ENCODE results near the gene RPL10.

Gene RPL10

GRCh38 chrX:154426916-154427770, 29.0 kb downstream of the RPL10 start:
- H3K27me3 ChIP-seq (ENCODE audit: insufficient read depth, low read length), result no peaks in the 10 kb centered on the region
- H3K9me3 ChIP-seq (ENCODE audit: insufficient read depth, low read depth, low read length), result no peaks in the 10 kb centered on the region
- 0 out of 2 replicates have a peak, but pooled peaks cover 5% of the 10 kb centered on the region for H3K36me3 ChIP-seq (ENCODE audit: insufficient read depth, low read length)
- no peak overlapping the region for H3K9ac ChIP-seq (ENCODE audit: low read depth, low read length)
- H3K4me3 ChIP-seq (ENCODE audit: low read length), result no peak overlapping the region
- WGBS, result 92% methylated on average over 13 of the region's 13 CpGs
- no peaks in the 10 kb centered on the region for H3K4me1 ChIP-seq (ENCODE audit: insufficient read depth, low read length)
- no peak overlapping the region; the same call in 1 of the 2 replicates for H3K27ac ChIP-seq (ENCODE audit: low read depth, low read length)

- Histone ChIP-seq H3K27me3 (ENCODE audit: insufficient read depth, low read length) (no peaks in the 10 kb centered on the region), H3K9me3 (ENCODE audit: insufficient read depth, low read depth, low read length) (no peaks in the 10 kb centered on the region), H3K36me3 (ENCODE audit: insufficient read depth, low read length) (peaks cover 7% of the 10 kb centered on the region; the same call in 1 of the 2 replicates), H3K27ac (ENCODE audit: low read depth, low read length) (0 out of 2 replicates have a peak within 1 kb of the TSS, but pooled peaks have one; percentile 13), H3K9ac (ENCODE audit: low read depth, low read length) (peak within 1 kb of the TSS; percentile 57), H3K4me3 (ENCODE audit: low read length) (peak within 1 kb of the TSS; percentile 71), H3K4me1 (ENCODE audit: insufficient read depth, low read length) (no peaks in the 10 kb centered on the region)
- WGBS, result 12% methylated on average over 86 of the region's 87 CpGs
Observed at GRCh38 chrX:154428176-154429171, 30.3 kb downstream of the RPL10 start, which contains the start of gene ATP6AP1. Gene ATP6AP1, plus strand, starts transcription at chrX:154428677. Its CDS starts 16 bp downstream, at chrX:154428693.

- peaks cover 14% of the 10 kb centered on the region for H3K36me3 ChIP-seq (ENCODE audit: insufficient read depth, low read length)
- H3K4me1 ChIP-seq (ENCODE audit: insufficient read depth, low read length), result no peaks in the 10 kb centered on the region
- H3K9ac ChIP-seq (ENCODE audit: low read depth, low read length), result no peak overlapping the region
- no peak overlapping the region for H3K27ac ChIP-seq (ENCODE audit: low read depth, low read length)
- no peaks in the 10 kb centered on the region for H3K9me3 ChIP-seq (ENCODE audit: insufficient read depth, low read depth, low read length)
- H3K4me3 ChIP-seq (ENCODE audit: low read length), result peak overlapping the region; percentile 71
- no peaks in the 10 kb centered on the region for H3K27me3 ChIP-seq (ENCODE audit: insufficient read depth, low read length)
- WGBS, result 95% methylated on average over 2 of the region's 2 CpGs
Observed at GRCh38 chrX:154429711-154430110, 31.5 kb downstream of the RPL10 start.

- Histone ChIP-seq H3K9me3 (ENCODE audit: insufficient read depth, low read depth, low read length) (no peaks in the 10 kb centered on the region), H3K27me3 (ENCODE audit: insufficient read depth, low read length) (no peaks in the 10 kb centered on the region), H3K36me3 (ENCODE audit: insufficient read depth, low read length) (peaks cover 20% of the 10 kb centered on the region), H3K27ac (ENCODE audit: low read depth, low read length) (no peak overlapping the region), H3K9ac (ENCODE audit: low read depth, low read length) (no peak overlapping the region), H3K4me1 (ENCODE audit: insufficient read depth, low read length) (no peaks in the 10 kb centered on the region), H3K4me3 (ENCODE audit: low read length) (no peak overlapping the region)
- WGBS, result 83% methylated on average over 6 of the region's 6 CpGs
Observed at GRCh38 chrX:154430479-154430878, 32.3 kb downstream of the RPL10 start.

- no peak overlapping the region for H3K9ac ChIP-seq (ENCODE audit: low read depth, low read length)
- WGBS, result 85% methylated on average over 7 of the region's 7 CpGs
- no peaks in the 10 kb centered on the region for H3K27me3 ChIP-seq (ENCODE audit: insufficient read depth, low read length)
- no peak overlapping the region for H3K27ac ChIP-seq (ENCODE audit: low read depth, low read length)
- H3K4me3 ChIP-seq (ENCODE audit: low read length), result no peak overlapping the region
- H3K36me3 ChIP-seq (ENCODE audit: insufficient read depth, low read length), result peaks cover 20% of the 10 kb centered on the region
- no peaks in the 10 kb centered on the region for H3K4me1 ChIP-seq (ENCODE audit: insufficient read depth, low read length)
- no peaks in the 10 kb centered on the region for H3K9me3 ChIP-seq (ENCODE audit: insufficient read depth, low read depth, low read length)
Observed at GRCh38 chrX:154430916-154431315, 32.7 kb downstream of the RPL10 start.

- no peak overlapping the region for H3K4me3 ChIP-seq (ENCODE audit: low read length)
Observed at GRCh38 chrX:154431341-154431740, 33.2 kb downstream of the RPL10 start.

GRCh38 chrX:154432210-154432609, 34.0 kb downstream of the RPL10 start:
- H3K4me3 ChIP-seq (ENCODE audit: low read length), result no peak overlapping the region
- H3K27ac ChIP-seq (ENCODE audit: low read depth, low read length), result no peak overlapping the region
- H3K4me1 ChIP-seq (ENCODE audit: insufficient read depth, low read length), result 0 out of 2 replicates have a peak, but pooled peaks cover 3% of the 10 kb centered on the region
- WGBS, result 91% methylated on average over 7 of the region's 8 CpGs
- no peaks in the 10 kb centered on the region for H3K9me3 ChIP-seq (ENCODE audit: insufficient read depth, low read depth, low read length)
- peaks cover 20% of the 10 kb centered on the region for H3K36me3 ChIP-seq (ENCODE audit: insufficient read depth, low read length)
- no peaks in the 10 kb centered on the region for H3K27me3 ChIP-seq (ENCODE audit: insufficient read depth, low read length)
- no peak overlapping the region for H3K9ac ChIP-seq (ENCODE audit: low read depth, low read length)

More at GRCh38 chrX:154431341-154431740, 33.2 kb downstream of the RPL10 start:
- Histone ChIP-seq H3K36me3 (ENCODE audit: insufficient read depth, low read length) (peaks cover 20% of the 10 kb centered on the region), H3K27me3 (ENCODE audit: insufficient read depth, low read length) (no peaks in the 10 kb centered on the region), H3K9me3 (ENCODE audit: insufficient read depth, low read depth, low read length) (no peaks in the 10 kb centered on the region), H3K9ac (ENCODE audit: low read depth, low read length) (no peak overlapping the region), H3K4me1 (ENCODE audit: insufficient read depth, low read length) (0 out of 2 replicates have a peak, but pooled peaks cover 3% of the 10 kb centered on the region), H3K27ac (ENCODE audit: low read depth, low read length) (no peak overlapping the region)
- 70% methylated on average over 5 of the region's 5 CpGs for WGBS

- Histone ChIP-seq H3K9ac (ENCODE audit: low read depth, low read length) (no peak overlapping the region), H3K4me3 (ENCODE audit: low read length) (no peak overlapping the region), H3K27me3 (ENCODE audit: insufficient read depth, low read length) (no peaks in the 10 kb centered on the region), H3K36me3 (ENCODE audit: insufficient read depth, low read length) (peaks cover 22% of the 10 kb centered on the region), H3K4me1 (ENCODE audit: insufficient read depth, low read length) (0 out of 2 replicates have a peak, but pooled peaks cover 3% of the 10 kb centered on the region), H3K9me3 (ENCODE audit: insufficient read depth, low read depth, low read length) (no peaks in the 10 kb centered on the region), H3K27ac (ENCODE audit: low read depth, low read length) (no peak overlapping the region)
- WGBS, result 94% methylated on average over 7 of the region's 7 CpGs
Observed at GRCh38 chrX:154433605-154434004, 35.4 kb downstream of the RPL10 start.

GRCh38 chrX:154434394-154435168, 36.4 kb downstream of the RPL10 start:
- Histone ChIP-seq H3K27me3 (ENCODE audit: insufficient read depth, low read length) (no peaks in the 10 kb centered on the region), H3K9ac (ENCODE audit: low read depth, low read length) (no peak overlapping the region), H3K36me3 (ENCODE audit: insufficient read depth, low read length) (peaks cover 28% of the 10 kb centered on the region), H3K27ac (ENCODE audit: low read depth, low read length) (no peak overlapping the region), H3K4me3 (ENCODE audit: low read length) (no peak overlapping the region), H3K4me1 (ENCODE audit: insufficient read depth, low read length) (0 out of 2 replicates have a peak, but pooled peaks cover 3% of the 10 kb centered on the region), H3K9me3 (ENCODE audit: insufficient read depth, low read depth, low read length) (no peaks in the 10 kb centered on the region)
- WGBS, result 92% methylated on average over 6 of the region's 7 CpGs

GRCh38 chrX:154435171-154435733, 37.1 kb downstream of the RPL10 start:
- Histone ChIP-seq H3K27me3 (ENCODE audit: insufficient read depth, low read length) (no peaks in the 10 kb centered on the region), H3K36me3 (ENCODE audit: insufficient read depth, low read length) (peaks cover 30% of the 10 kb centered on the region), H3K4me3 (ENCODE audit: low read length) (peak overlapping the region; percentile 67; the same call in 1 of the 2 replicates), H3K9ac (ENCODE audit: low read depth, low read length) (no peak overlapping the region), H3K4me1 (ENCODE audit: insufficient read depth, low read length) (0 out of 2 replicates have a peak, but pooled peaks cover 3% of the 10 kb centered on the region), H3K27ac (ENCODE audit: low read depth, low read length) (no peak overlapping the region), H3K9me3 (ENCODE audit: insufficient read depth, low read depth, low read length) (no peaks in the 10 kb centered on the region)
- WGBS, result 94% methylated on average over 19 of the region's 19 CpGs

Measured in HUES64 (cell line).